IMR-90 (cell line): ENCODE measurements around the gene FOXL2NB. TPM values are rescaled to one million over a fixed set of nuclear protein-coding genes. Genes with fewer than 3 reads are reported as not detected.

Source experiments
- ATAC-seq: fragments of 200-7000 bp; cut with Tn5 transposase; 2 replicates; pipeline ENCODE4 v1.9.1; 2020; ENCODE audit warnings: low read depth, mild to moderate bottlenecking, moderate library complexity
- BruUV-seq: library from RNA; stranded (reverse); fragments of 400-500 nt; replicated peaks from 2 replicates; lab custom pipeline; 2021; lab: Mats Ljungman, UMichigan
- CTCF ChIA-PET: fragments of 300-600 bp; formaldehyde crosslinking; extraction: SDS; loops from one replicate; lab custom pipeline; 2021; ENCODE audit warnings: antibody characterized with exemption; lab: Yijun Ruan, JAX
- POLR2A ChIA-PET: fragments of 300-600 bp; sonication (Branson Sonifier 250); formaldehyde crosslinking; loops from one replicate; lab custom pipeline; 2022; ENCODE audit warnings: antibody characterized with exemption; ENCODE audit not compliant: unreplicated experiment; lab: Charles Lee
- DNase-seq: peaks from one replicate; pipeline ENCODE4 v3.0.0; 2013
- H2AFZ ChIP-seq: replicated peaks from 2 replicates; pipeline ENCODE3; 2013; ENCODE audit warnings: low read length, mild to moderate bottlenecking; ENCODE audit not compliant: poor library complexity
- H2AK5ac ChIP-seq: 2 replicates; pipeline ENCODE4 v1.6.1; 2013; ENCODE audit warnings: low read depth, low read length, inconsistent platforms
- H2AK9ac ChIP-seq: replicated peaks from 2 replicates; pipeline ENCODE3; 2013; ENCODE audit warnings: mild to moderate bottlenecking, low read depth, low read length, moderate library complexity; ENCODE audit not compliant: poor library complexity
- H2BK120ac ChIP-seq: 2 replicates; pipeline ENCODE4 v1.6.1; 2013; ENCODE audit warnings: low read depth, low read length, inconsistent platforms
- H2BK15ac ChIP-seq: 3 replicates; pipeline ENCODE4 v1.6.1; 2013; ENCODE audit warnings: low read depth, low read length, inconsistent platforms
- H2BK20ac ChIP-seq: 2 replicates; pipeline ENCODE4 v1.6.1; 2013; ENCODE audit warnings: low read depth, mild to moderate bottlenecking, inconsistent platforms, low read length, moderate library complexity
- H2BK5ac ChIP-seq: 2 replicates; pipeline ENCODE4 v1.6.1; 2013; ENCODE audit warnings: mild to moderate bottlenecking, low read depth, low read length, inconsistent platforms; ENCODE audit not compliant: poor library complexity, severe bottlenecking
- H3K14ac ChIP-seq: replicated peaks from 2 replicates; pipeline ENCODE4 v1.6.1; 2013; ENCODE audit warnings: low read depth, low read length, inconsistent platforms
- H3K18ac ChIP-seq: 2 replicates; pipeline ENCODE4 v1.6.1; 2013; ENCODE audit warnings: low read depth, low read length, control low read depth
- H3K23ac ChIP-seq: 2 replicates; pipeline ENCODE4 v1.6.1; 2013; ENCODE audit warnings: low read depth, low read length, inconsistent platforms
- H3K27ac ChIP-seq: 2 replicates; pipeline ENCODE4 v1.5.1; 2013; ENCODE audit warnings: mild to moderate bottlenecking, control low read depth, low read length; ENCODE audit not compliant: insufficient read depth
- H3K27me3 ChIP-seq: 2 replicates; pipeline ENCODE4 v1.6.1; 2013; ENCODE audit warnings: low read length; ENCODE audit not compliant: control insufficient read depth, insufficient read depth
- H3K36me3 ChIP-seq: 2 replicates; pipeline ENCODE4 v1.6.1; 2013; ENCODE audit warnings: low read length, mixed read lengths; ENCODE audit not compliant: control insufficient read depth, insufficient read depth
- H3K4ac ChIP-seq: 2 replicates; pipeline ENCODE4 v1.6.1; 2013; ENCODE audit warnings: low read depth, low read length, inconsistent platforms
- H3K4me1 ChIP-seq: 2 replicates; pipeline ENCODE4 v1.6.1; 2013; ENCODE audit warnings: low read length, mixed read lengths; ENCODE audit not compliant: control insufficient read depth, insufficient read depth
- H3K4me2 ChIP-seq: 2 replicates; pipeline ENCODE4 v1.6.1; 2013; ENCODE audit warnings: low read depth, mild to moderate bottlenecking, control low read depth, low read length, moderate library complexity
- H3K4me3 ChIP-seq: 2 replicates; pipeline ENCODE4 v1.5.1; 2013; ENCODE audit warnings: low read depth, mild to moderate bottlenecking, control low read depth, low read length, moderate library complexity; ENCODE audit not compliant: insufficient read depth
- H3K56ac ChIP-seq: 2 replicates; pipeline ENCODE4 v1.6.1; 2013; ENCODE audit warnings: low read length, inconsistent platforms; ENCODE audit not compliant: insufficient read depth; ENCODE audit errors: extremely low read depth
- H3K79me1 ChIP-seq, 2 experiments: 2 replicates each; pipeline ENCODE4 v1.6.1; 2013; ENCODE audit warnings: low read length in 2 of 2, inconsistent platforms in 1 of 2, low read depth in 1 of 2
- H3K9ac ChIP-seq: 2 replicates; pipeline ENCODE4 v1.6.1; 2013; ENCODE audit warnings: low read depth, low read length, control low read depth
- H3K9me1 ChIP-seq: 2 replicates; pipeline ENCODE4 v1.6.1; 2013; ENCODE audit warnings: low read length, inconsistent platforms; ENCODE audit not compliant: insufficient read depth
- H3K9me3 ChIP-seq: 2 replicates; pipeline ENCODE4 v1.6.1; 2013; ENCODE audit warnings: low read length; ENCODE audit not compliant: control insufficient read depth, insufficient read depth
- H4K20me1 ChIP-seq: 2 replicates; pipeline ENCODE4 v1.6.1; 2013; ENCODE audit warnings: low read length, inconsistent platforms; ENCODE audit not compliant: insufficient read depth
- H4K5ac ChIP-seq: 2 replicates; pipeline ENCODE4 v1.6.1; 2013; ENCODE audit warnings: mild to moderate bottlenecking, low read depth, low read length, control low read depth
- H4K8ac ChIP-seq, 2 experiments: 2 replicates each; pipeline ENCODE4 v1.6.1; 2013; ENCODE audit warnings: low read depth in 2 of 2, low read length in 2 of 2, control low read depth in 1 of 2, inconsistent platforms in 1 of 2
- H4K91ac ChIP-seq: 2 replicates; pipeline ENCODE4 v1.6.1; 2013; ENCODE audit warnings: low read depth, low read length, inconsistent platforms; ENCODE audit not compliant: insufficient read depth
- BHLHE40 ChIP-seq: fragments of 150-350 bp; IDR thresholded peaks from 2 replicates; pipeline ENCODE4 v1.6.1; 2016; ENCODE audit warnings: mild to moderate bottlenecking, low read depth, low read length
- CEBPB ChIP-seq: IDR thresholded peaks from 2 replicates; pipeline ENCODE4 v1.6.1; 2012; ENCODE audit warnings: low read depth, low read length, improper control_type of control experiment
- CHD1 ChIP-seq: IDR thresholded peaks from 2 replicates; pipeline ENCODE4 v1.6.1; 2012; ENCODE audit warnings: low read depth, low read length, improper control_type of control experiment
- FOS ChIP-seq: fragments of 150-350 bp; IDR thresholded peaks from 2 replicates; pipeline ENCODE4 v1.6.1; 2016; ENCODE audit warnings: low read depth, low read length
- MAFK ChIP-seq: IDR thresholded peaks from 2 replicates; pipeline ENCODE4 v1.6.1; 2012; ENCODE audit warnings: low read depth, low read length, improper control_type of control experiment
- MAZ ChIP-seq: IDR thresholded peaks from 2 replicates; pipeline ENCODE4 v1.6.1; 2012; ENCODE audit warnings: low read depth, mild to moderate bottlenecking, low read length, improper control_type of control experiment, moderate library complexity, borderline replicate concordance
- MXI1 ChIP-seq: IDR thresholded peaks from 2 replicates; pipeline ENCODE4 v1.6.1; 2012; ENCODE audit warnings: low read depth, mild to moderate bottlenecking, low read length, moderate library complexity, borderline replicate concordance
- NFE2L2 ChIP-seq: fragments of 150-350 bp; IDR thresholded peaks from 2 replicates; pipeline ENCODE4 v1.6.1; 2016; ENCODE audit warnings: low read depth, mild to moderate bottlenecking, low read length
- POLR2A ChIP-seq: IDR thresholded peaks from 2 replicates; pipeline ENCODE4 v1.6.1; 2012; ENCODE audit warnings: mild to moderate bottlenecking, low read depth, low read length
- RAD21 ChIP-seq: IDR thresholded peaks from 2 replicates; pipeline ENCODE4 v1.6.1; 2012; ENCODE audit warnings: low read length, improper control_type of control experiment
- RCOR1 ChIP-seq: IDR thresholded peaks from 2 replicates; pipeline ENCODE4 v1.6.1; 2012; ENCODE audit warnings: mild to moderate bottlenecking, low read length, improper control_type of control experiment; ENCODE audit not compliant: insufficient replicate concordance
- RFX5 ChIP-seq: IDR thresholded peaks from 2 replicates; pipeline ENCODE4 v1.8.0; 2012; ENCODE audit warnings: low read depth, mild to moderate bottlenecking, low read length, moderate library complexity
- SMC3 ChIP-seq: fragments of 150-350 bp; IDR thresholded peaks from 2 replicates; pipeline ENCODE4 v1.6.1; 2016; ENCODE audit warnings: low read depth, mild to moderate bottlenecking, antibody characterized with exemption, low read length, moderate library complexity
- WGBS, 2 experiments: methylation state at CpG; one replicate each; pipeline versions ENCODE4 v1.1.5 to v1.1.7; 2013; ENCODE audit warnings: missing lambda C conversion rate in 2 of 2; ENCODE audit not compliant: insufficient read length in 1 of 2; ENCODE audit errors: extremely low coverage in 2 of 2; 5-methylcytosine and 5-hydroxymethylcytosine counted together
- dilution Hi-C: fragments of 300-500 bp; cut with HindIII; formaldehyde crosslinking; loops from one replicate; pipeline ENCODE4 v1.14.3; 2018; ENCODE audit warnings: low sequenced_read_pairs; ENCODE audit not compliant: unreplicated experiment
- in situ Hi-C: fragments of 300-500 bp; cut with MboI; formaldehyde crosslinking; loops from 3 replicates; pipeline ENCODE4 v1.14.3; 2019; ENCODE audit warnings: low sequenced_read_pairs, inconsistent platforms, mixed read lengths
- intact Hi-C: fragments of 100-400 bp; cut with micrococcal nuclease; formaldehyde crosslinking; loops from 2 replicates; pipeline ENCODE4 v1.10.0; 2022
- polyA plus RNA-seq, 3 experiments: library from polyadenylated mRNA; depleted of rRNA; stranded (reverse); fragments of >200 nt; gene quantifications; 2 replicates each; pipeline ENCODE4 v1.2.3, GENCODE V29; 2012; ENCODE audit warnings: low replicate concordance in 1 of 3
- total RNA-seq: library from RNA; depleted of rRNA; stranded (reverse); fragments of >200 nt; gene quantifications from 2 replicates; pipeline ENCODE4 v1.2.3, GENCODE V29; 2012
- TF ChIP-seq, protein P1 (sequence below): conservative IDR thresholded peaks from 2 replicates; pipeline ENCODE4 v1.5.1; 2012; ENCODE audit warnings: mild to moderate bottlenecking, low read depth, low read length, improper control_type of control experiment
- TF ChIP-seq, protein P2 (sequence below): fragments of 150-350 bp; IDR thresholded peaks from 2 replicates; pipeline ENCODE4 v1.6.1; 2016; ENCODE audit warnings: low read depth, mild to moderate bottlenecking, low read length, moderate library complexity, borderline replicate concordance
- TF ChIP-seq, protein P3 (sequence below): fragments of 150-350 bp; IDR thresholded peaks from 2 replicates; pipeline ENCODE4 v1.6.1; 2017; ENCODE audit warnings: mild to moderate bottlenecking, antibody characterized with exemption, low read length, low read depth

FOXL2NB gene
- total and polyA plus RNA-seq, 2 of the 4 experiments (the other 2 are of a cell fraction), result under 0.01 to 0.05 TPM

DNA sequence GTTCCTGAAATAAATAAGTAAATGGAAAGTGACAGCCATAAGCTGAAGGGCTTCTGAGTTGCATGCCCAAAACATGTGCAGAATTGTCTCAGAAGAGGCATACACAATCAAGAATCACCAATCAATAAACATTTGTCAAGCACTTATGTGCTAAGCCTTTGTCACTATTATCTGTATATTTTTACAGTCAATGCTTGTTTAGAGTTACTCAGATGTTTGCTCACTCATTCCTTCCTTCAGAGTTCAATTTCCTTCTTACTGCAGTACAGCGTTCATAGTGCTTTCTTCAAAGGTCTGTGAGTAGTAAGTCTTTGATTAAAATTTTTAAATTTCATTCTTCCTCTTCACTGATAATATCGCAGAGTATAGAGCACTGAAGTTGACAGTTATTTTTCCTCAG is 17.2 kb downstream of the FOXL2NB start:
- TF ChIP-seq MAZ (no peak), BHLHE40 (no peak), MXI1 (no peak), POLR2A (no peak), FOS (no peak), CHD1 (no peak), RFX5 (no peak), RCOR1 (no peak), CEBPB (no peak), SMC3 (no peak), NFE2L2 (no peak), MAFK (no peak), RAD21 (no peak)
- TF ChIP-seq, protein P1, sequence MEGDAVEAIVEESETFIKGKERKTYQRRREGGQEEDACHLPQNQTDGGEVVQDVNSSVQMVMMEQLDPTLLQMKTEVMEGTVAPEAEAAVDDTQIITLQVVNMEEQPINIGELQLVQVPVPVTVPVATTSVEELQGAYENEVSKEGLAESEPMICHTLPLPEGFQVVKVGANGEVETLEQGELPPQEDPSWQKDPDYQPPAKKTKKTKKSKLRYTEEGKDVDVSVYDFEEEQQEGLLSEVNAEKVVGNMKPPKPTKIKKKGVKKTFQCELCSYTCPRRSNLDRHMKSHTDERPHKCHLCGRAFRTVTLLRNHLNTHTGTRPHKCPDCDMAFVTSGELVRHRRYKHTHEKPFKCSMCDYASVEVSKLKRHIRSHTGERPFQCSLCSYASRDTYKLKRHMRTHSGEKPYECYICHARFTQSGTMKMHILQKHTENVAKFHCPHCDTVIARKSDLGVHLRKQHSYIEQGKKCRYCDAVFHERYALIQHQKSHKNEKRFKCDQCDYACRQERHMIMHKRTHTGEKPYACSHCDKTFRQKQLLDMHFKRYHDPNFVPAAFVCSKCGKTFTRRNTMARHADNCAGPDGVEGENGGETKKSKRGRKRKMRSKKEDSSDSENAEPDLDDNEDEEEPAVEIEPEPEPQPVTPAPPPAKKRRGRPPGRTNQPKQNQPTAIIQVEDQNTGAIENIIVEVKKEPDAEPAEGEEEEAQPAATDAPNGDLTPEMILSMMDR, result no peak
- TF ChIP-seq, protein P2, sequence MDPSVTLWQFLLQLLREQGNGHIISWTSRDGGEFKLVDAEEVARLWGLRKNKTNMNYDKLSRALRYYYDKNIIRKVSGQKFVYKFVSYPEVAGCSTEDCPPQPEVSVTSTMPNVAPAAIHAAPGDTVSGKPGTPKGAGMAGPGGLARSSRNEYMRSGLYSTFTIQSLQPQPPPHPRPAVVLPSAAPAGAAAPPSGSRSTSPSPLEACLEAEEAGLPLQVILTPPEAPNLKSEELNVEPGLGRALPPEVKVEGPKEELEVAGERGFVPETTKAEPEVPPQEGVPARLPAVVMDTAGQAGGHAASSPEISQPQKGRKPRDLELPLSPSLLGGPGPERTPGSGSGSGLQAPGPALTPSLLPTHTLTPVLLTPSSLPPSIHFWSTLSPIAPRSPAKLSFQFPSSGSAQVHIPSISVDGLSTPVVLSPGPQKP, result no peak
- TF ChIP-seq, protein P3, sequence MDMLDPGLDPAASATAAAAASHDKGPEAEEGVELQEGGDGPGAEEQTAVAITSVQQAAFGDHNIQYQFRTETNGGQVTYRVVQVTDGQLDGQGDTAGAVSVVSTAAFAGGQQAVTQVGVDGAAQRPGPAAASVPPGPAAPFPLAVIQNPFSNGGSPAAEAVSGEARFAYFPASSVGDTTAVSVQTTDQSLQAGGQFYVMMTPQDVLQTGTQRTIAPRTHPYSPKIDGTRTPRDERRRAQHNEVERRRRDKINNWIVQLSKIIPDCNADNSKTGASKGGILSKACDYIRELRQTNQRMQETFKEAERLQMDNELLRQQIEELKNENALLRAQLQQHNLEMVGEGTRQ, result no peak
- ChIA-PET CTCF (no interaction called here), POLR2A (no interaction called here)
- H2AFZ ChIP-seq, result no peak overlapping the region
- H2BK120ac ChIP-seq, result no peak overlapping the region
- no peaks in the 10 kb centered on the region for H3K9me3 ChIP-seq
- H3K4ac ChIP-seq, result no peak overlapping the region
- ATAC-seq (no peak), DNase-seq (no peak)
- no peak overlapping the region for H3K56ac ChIP-seq
- H3K36me3 ChIP-seq, result no peaks in the 10 kb centered on the region
- H3K14ac ChIP-seq, result no peak overlapping the region
- in situ Hi-C loops, result no loop called here
- no peak overlapping the region for H4K91ac ChIP-seq
- no peak overlapping the region for H2BK5ac ChIP-seq
- no TSS peak for BruUV-seq
- no peak overlapping the region for H3K18ac ChIP-seq
- no peak overlapping the region for H4K8ac ChIP-seq
- H3K4me3 ChIP-seq, result no peak overlapping the region
- WGBS, 2 experiments, result no CpG with 5 or more reads among the region's 2 CpGs
- no peak overlapping the region for H2AK9ac ChIP-seq
- no peak overlapping the region for H2AK5ac ChIP-seq
- no peaks in the 10 kb centered on the region for H3K9me1 ChIP-seq
- dilution Hi-C loops, result no loop called here
- H3K4me1 ChIP-seq, result 0 out of 2 replicates have a peak, but pooled peaks cover 1% of the 10 kb centered on the region
- H2BK15ac ChIP-seq, result no peak overlapping the region
- H3K27me3 ChIP-seq, result peaks cover 27% of the 10 kb centered on the region
- no peaks in the 10 kb centered on the region for H3K79me1 ChIP-seq
- no peak overlapping the region for H3K23ac ChIP-seq
- no peak overlapping the region for H3K4me2 ChIP-seq
- H3K9ac ChIP-seq, result no peak overlapping the region
- H2BK20ac ChIP-seq, result no peak overlapping the region
- H4K5ac ChIP-seq, result no peak overlapping the region
- intact Hi-C loops, result no loop called here
- H3K27ac ChIP-seq, result no peak overlapping the region
- H4K20me1 ChIP-seq, result no peaks in the 10 kb centered on the region
